ENCODE measurements around the gene MAEA.
A peak's percentile ranks its signal among the peaks of the same experiment; 100 is the strongest.
"Not testable (repeated sequence)": the region's sequence is repeated elsewhere in the genome, so short reads cannot be mapped to it uniquely, and the experiment has no call there.

Gene MAEA

DNA sequence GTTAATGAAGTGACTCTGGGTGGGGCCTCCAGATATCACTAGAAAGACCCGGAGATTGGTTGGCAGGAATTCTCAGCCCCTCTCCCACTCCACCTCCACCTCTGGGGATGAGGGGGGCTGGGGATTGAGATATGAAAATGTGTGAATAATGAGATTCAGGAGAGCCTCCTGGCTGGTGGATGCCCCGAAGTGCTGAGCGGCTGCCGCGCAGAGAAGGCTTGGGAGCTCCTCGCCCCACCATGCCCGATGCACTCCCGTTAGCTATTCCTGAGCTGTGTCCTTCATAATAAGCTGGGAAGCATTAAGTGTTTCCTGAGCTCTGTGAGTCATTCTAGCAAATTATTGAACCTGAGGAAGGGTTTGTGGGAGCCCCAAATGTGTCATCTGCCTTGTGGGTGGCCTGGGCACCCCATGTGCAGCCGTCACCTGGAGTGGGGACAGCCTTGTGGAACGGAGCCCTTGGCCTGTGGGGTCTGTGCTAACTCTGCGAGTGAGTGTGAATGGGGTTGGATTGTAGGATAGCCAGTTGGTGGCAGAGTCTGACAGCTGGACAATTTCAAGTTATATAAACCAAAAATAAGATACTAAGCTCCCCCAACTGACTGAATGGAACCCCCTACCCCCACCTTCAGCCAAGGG is 4.4 kb upstream of the MAEA start:
- DNase-seq, result no peak

DNA sequence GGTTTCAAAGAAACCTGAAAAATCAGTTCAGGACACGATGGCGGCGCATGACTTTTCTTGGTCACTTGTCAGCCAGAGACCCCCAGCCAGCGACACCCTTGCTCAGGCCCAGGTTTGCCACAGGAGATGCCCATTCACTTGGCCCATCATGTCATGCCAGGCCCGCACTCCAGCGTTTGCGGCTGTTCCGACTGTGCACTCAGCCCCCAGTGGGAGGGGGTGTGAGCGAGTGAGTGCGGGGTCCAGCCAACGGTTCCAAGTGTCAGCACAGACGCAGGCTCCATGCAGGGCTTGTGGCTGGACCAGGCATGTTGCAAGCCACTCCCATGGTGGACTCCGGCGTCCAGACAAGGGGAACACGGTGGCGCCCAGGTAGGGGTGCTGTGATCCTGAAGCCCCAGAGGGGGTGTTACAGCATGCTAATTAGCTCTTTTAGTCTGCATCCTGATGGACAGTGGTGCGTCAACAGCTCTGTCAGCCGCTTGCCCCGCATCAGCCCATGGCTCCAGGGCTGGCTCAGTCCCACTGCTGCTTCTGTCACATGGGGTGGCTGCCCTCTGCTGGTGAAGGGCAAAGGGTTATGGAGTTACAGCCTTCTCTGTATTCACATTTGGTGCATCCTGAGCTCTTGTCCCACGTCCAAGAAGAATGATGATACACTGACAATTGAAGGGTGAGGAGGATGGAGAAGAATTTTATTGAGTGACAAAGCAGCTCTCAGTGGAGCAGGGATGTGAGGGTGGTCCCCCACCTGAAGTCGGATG is 3.7 kb upstream of the MAEA start:
- no peak for DNase-seq

DNA sequence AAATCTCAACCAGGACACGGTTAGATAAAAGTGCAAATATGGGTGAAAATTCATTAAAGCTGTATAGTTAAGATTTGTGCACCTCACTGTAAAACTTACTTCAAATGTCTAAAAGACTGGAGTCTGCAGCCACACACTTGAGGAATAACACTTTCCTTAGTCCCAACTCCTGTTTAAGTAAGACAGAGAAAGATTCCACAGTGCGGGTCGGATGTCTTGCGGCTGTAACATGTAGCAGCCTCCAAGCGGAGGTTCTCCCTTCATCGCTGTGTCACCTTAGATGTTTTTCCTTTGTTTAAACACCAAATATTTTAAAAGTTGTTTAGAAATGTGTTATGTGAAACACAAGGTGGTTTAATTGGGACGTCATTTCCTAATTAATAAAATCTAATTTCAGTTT is 905 bp upstream of the MAEA start:
- no peak for DNase-seq

DNA sequence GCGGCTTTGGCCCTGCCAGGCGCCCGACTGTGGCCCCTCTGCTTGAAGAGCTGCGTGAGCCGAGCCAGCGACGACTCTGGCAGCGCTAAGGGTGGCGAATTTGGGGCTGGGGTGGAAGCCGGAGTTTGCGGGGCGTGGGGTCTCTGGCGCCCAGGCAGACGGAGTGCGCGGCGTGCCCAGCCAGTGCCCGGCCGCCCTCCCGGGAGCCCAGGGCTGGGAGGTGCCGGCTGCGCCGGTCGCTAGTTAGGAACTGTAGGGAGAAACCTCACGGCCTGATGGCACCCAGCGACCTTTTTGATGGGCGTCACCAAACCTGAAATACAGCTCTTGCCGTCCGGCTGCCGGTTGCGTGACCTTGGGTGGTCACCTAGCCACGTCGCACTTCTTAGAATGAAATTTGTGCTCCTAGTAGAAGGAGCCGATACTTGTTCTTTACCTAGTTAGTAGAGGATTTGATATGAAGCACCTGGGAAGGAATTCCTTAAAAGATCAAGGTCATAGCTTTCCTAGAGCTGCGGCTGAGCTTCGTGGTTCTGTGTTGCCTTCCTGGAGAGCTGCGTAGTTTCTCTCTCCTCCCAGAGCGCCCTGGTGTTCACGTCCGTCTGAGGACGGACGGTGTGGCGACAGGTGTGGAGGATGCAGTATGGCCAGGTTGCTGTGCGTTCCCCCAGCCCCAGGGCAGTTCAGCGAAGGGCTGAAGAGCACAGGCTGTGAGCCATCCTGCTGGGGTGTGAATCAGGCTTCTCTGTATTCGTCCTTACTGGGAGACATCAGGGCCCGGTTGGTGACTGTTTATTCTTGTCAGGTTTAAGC is 680 bp downstream of the MAEA start:
- no peak for DNase-seq

DNA sequence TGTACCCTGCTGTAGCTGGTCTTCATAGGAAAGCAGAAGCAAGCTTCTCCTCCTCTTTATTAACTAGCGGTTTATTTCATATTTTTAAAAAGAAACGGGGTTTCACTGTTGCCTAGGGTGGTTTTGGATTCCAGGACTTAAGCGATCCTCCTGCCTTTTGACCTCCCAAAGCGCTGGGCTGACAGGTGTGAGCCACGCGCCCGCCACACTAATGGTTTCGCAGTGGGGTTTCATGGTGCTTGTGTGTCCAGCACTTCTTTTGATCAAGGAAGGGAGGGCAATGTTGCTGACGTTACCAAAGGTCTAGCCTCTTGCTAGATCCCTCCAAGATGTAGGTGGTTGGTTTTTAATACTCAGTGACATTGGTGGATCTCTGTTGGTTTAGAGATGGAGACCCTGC is 1.4 kb downstream of the MAEA start:
- no peak for DNase-seq

DNA sequence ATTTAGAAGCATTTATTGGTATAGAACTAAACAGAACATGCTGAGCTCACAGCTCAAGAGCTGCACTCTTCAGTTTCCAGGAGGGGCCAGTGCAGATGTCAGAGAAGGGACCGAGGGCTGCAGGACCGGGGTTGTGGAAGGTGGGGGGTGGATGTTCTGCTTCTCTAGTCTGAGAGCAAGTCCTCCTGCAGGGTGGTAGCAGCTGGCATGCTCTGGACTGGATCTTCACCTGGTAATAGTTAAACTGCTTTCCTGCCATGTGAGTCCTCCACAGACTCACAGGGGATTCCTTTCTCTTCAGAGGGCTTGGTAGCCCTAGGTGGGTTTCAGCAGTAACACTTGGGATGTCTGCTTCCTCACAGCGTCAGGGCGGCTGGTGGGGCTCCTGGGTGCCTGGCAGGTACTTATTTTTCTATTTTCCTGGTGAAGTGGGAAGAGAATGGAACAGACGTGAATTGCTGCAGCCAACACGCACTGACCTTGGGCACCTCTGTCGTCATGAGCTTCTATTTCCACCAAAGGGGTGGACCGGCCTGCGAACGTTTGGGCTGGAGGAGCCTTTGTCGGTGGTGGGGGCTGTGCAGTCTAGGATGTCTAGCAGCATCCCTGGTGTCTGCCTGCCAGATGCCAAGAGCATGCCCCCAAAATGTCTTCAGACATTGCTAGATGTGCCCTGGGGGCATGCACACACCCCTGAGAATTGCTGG is 2.5 kb downstream of the MAEA start:
- DNase-seq, result no peak

DNA sequence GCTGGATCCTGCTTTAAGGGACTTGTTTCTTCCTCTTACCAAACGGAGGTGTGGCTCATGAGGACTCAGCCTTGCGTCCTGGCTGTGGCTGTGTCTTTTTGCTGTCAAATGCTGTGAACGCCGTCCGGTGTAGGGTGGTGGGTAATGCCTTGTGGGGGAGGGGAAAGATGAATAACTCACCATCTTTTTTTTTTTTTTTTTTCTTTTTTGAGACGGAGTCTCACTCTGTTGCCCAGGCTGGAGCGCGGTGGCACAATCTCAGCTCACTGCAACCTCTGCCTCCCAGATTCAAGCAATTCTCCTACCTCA is 3.0 kb downstream of the MAEA start:
- DNase-seq, result not testable (repeated sequence)

DNA sequence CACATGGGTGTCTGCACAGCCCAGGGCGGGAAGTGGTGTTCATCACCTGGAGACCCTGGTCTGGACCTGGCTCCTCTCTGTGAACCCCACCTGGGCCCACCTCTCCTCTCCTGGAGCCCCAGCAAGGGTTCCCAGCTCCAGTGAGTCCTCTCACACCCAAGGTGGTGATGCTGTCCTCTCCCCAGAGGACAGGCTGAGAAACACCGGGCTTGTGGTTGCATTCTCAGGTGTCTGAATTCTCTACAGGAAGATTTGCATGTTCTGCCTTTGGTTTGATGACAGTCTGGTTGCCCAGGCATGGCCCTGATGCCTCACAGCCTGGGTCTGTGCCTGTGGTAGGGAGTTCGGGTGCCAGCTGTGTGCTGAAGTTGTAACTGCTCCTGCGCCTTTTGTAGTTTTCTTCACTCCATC is 3.8 kb downstream of the MAEA start:
- no peak for DNase-seq

DNA sequence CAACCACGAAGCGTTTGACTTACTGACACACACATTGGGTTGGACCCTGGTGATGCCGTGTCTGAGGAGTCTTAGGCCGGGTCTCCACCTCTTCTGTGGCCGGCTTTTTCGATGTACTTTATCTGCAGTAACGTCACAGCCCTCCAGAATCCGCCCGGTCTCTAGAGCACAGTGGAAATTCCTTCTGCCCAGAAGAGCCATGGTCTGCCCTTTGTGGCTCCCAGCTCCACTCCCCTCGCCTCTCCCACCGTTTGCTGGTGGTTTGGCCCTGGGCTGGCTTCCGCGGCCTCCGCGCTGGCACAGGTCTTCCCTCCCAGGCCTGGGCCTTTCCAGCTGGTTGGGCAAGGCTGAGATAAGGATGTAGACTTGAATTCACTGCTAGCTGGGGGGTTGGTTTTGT is 4.3 kb downstream of the MAEA start:
- DNase-seq, result no peak

DNA sequence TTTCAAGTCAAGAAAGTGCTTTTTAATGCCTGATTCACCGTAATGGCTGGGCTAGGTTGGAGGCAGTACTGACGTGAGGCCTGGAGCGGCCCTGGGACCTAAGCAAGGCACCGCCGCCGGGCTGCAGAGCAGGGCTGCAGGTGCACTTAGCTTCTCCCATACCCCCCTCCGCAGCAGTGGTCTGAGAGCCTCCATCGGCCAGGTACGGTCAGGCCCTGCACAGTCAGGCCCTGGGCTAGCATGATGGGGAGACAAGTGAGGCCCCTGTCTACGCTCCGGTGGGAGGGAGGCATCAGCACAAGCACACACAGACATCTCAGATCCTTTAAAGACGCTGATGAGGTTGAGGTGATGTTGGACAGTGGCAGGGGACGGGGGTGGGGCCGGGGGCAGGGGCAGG is 4.7 kb downstream of the MAEA start:
- no peak for DNase-seq

DNA sequence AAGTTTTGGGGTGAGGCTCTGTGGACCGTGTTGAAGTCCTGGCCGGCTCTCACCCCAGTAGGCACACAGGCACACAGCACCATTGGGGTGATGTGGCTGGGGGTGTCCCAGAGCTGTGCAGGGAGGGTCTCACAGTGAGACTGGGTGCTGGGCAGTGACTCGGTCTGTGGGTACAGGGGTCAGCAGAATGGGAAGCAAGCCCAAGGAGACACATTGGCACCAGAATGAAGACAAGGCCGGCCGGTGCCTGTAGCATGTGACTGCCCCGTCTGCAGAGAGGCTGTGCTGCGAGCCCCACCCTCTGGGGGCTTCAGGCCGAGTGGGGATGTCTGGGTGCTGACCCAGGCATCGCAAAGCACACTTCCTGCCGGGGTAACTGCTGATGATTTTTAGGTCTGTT is 5.2 kb downstream of the MAEA start:
- DNase-seq, result no peak

DNA sequence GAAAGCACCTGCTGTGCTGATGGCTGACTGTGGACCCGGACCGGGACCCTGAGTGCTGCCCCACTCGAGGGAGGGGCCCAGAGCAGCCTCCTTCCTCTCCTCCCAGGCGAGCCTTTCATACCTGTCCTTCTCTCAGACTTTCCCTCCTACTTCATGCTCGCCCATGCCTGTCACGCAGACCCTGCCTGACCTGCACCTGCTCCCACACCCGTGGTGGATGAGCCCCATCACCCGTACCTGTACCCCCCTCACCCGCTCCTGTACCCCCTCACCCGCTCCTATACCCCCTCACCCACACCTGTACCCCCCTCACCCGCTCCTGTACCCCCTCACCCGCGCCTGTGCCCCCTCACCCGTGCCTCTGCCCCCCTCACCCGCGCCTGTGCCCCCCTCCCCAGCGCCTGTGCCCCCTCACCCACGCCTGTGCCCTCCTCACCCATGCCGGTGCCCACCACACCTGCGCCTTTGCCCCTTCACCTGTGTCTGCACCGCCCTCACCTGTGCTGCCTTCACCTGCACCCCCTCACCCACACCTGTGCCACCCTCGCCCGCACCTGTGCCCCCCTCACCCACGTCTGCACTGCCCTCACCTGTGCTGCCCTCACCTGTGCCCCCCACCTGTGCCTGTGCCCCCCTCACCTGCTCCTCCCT is 5.8 kb downstream of the MAEA start:
- no peak for DNase-seq

DNA sequence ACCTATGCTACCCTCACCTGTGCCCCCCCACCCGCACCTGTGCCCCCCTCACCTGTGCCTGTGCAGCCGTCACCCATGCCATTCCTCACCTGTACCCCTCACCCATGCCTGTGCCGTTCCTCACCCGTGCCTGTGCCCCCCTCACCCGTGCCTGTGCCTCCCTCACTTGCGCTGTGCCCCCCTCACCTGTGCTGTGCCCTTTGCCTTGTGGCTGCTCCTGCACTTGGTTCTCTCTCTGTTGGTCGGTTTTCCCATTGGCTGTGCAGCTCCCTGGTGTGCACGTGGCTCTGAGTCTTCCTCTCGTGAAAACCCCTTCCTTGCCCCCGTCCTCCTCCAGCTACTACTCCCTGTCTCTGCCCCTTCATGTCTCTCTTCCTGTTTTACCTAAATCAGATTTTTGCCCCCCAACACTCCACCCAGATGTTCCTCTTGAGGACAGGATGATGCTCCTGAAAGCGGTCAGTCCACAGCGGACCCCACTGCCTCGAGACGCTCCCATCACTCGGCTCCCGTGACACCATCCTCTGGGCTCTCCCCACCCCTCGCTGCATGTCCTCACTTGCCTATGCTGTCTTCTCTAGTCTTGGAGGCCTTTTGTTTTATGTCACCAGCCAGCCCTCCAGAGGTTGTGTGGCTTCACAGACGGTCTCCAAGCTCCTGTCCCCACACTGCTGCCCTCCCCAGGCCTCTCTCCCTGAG is 6.8 kb downstream of the MAEA start:
- no peak for DNase-seq

DNA sequence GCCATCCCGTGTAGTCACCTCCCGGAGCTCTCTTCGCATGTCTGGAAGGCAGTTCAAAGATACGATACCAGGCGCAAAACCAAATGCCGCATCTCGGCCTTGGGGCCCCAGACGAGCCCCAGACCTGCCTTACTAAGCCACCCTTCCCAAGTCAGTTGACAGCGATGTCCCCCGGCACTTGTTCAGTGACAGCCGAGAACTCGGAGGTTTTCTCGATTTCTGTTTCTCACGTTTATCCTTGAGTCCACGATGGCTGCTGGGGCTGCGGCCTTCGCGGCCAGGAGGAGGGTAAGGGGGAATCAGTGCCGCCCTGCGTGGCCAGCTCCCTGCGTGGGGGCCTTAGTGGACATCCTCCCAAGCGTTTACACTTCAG is 7.3 kb downstream of the MAEA start:
- DNase-seq, result no peak

DNA sequence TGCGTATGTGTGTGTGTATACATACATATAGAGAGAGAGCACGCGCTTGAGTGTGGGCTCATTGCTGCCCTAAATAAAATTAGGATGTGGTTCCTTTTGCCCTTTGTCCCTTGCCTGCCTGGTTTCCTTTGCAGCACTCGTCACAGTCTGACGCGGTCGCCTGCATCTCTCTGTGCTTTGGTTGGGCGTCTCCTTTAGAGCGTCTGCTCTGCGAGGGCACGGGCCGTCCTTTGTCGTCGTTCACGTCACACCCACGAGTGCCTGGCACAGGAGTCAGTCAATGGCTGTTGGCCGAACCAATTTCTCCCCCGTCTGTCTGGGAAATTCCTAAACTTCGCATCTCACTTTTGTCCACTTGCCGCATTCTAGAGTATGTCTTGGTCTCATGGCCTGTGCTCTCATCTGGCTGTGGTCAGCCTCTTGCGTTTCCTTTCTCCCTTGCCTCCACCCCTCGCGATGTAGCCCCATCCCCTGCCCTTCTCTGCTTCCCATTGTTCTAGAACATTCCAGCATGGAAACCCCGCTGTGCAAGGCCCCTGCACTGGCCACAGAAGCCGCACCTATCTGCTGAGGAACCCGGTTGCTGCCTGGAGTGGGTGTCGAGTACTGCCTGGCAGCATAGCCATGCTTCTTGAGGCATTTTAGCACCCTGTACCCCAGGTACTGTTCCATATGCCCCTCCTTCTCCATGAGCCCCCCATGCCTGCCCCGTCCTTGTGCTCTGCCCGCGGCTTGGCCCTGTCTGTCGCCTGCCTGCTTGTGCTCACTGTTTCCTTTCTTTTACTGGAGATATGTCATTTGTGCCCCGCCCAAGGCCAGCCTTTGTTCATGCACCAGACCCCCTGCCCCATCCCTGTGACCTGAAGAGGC is 8.0 kb downstream of the MAEA start:
- DNase-seq, result no peak

DNA sequence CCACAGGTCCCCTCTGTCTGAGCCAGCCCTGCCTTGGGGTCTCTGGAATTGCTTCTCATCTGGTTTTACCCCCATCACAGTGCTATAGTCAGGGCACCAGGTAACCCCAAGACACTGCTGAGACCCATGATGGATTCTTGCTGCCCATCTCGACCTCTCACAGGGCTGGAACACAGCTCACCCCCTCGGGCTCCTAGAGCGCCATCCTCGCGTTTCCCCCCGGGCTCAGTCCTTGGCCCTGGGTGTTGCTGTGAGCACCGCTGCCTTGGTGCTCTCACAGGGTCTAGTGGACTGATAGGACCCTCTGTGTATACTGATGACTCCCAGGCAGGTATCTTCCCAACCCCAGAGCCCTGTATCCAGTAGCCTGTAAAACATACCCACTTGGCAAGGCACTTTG is 8.8 kb downstream of the MAEA start:
- no peak for DNase-seq

DNA sequence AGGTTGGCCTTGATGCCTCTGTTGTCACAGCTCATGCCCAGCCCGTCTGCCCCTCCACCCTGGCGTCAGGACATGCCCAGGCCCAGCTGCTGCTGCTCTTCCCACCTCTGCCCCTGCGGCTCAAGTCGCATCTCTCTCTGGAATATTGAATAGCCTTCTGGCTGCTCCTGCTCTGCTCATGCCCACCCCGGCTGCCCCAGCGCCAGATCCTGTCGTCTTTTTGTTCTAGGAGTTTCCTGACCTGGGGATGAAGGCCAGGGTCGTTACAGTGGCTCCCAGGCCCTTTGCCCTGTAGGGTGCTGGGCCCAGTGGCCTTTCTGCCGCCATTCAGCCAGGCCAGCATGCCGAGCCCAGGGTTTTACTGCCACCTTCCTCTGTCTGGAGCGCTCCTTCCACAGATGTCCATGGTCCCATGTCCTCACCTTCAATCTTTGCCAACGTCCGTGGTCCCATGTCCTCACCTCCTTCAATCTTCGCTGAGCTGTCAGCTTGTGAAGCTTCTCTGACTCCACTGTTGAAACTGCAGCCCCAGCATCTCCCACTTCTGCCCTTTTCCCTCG is 9.7 kb downstream of the MAEA start:
- DNase-seq, result no peak

DNA sequence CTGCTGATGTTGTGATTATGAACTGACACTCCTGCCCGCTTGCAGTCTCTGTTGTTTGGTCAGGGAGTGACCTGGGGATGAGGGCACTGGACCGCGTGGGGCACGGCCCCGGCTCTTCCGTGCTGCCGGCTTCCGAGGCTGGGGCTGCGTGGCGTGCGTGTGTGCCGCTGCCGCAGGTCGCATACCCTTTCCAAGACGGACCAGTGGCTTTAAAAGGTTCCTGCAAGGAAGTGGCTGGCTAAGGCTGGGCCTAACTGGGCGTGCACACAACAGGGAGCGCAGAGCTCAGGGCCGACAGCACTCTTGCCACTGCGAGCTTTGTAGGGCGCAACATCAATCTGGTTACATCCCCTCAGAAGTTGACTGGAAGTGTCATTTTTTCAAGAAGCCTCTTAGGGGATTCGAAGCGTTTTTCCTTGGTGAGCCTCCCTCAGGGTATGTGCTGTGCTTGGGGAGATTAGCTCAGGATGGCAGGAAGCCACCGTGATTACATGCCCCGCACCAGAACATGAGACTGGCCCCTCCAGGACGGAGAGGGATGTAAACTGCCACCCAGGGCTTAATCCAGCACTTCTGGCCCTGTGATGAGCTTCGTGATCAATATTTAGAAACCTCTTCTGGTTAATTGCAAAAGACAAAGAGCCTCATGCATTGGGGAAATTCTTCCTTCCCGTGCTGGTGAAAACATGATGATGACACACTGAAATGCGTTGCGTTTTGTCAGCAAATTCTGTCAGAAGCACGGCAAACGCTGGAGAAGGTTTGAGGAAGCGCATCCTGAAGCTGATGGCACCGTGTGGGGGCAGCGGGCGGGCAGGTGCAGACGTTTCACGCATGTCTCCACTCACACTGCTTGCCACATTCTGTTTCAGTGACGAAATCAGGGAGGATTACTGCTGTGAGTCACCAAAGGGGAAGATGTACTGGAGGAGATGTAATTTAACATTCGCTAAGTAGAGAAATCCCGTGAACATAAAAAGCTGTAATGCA is 11.1 kb downstream of the MAEA start:
- no peak for DNase-seq

DNA sequence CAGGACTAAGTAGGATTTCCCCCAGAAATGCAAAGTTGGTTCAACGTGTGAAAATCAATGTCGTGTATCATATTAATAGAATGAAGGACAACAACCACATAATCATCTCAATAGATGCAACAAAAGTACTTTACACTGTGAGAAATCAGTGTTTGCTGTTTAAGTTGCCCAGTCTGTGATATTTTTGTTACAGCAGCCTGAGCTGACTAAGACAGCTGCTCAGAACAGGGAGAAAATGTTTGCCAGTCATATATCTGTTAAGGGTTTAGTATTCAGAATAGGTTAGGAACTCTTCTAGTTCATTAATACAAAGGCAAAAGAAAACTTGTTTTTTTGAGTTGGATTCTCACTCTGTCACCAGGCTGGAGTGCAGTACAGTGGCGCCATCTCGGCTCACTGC is 12.5 kb downstream of the MAEA start:
- DNase-seq, result no peak

DNA sequence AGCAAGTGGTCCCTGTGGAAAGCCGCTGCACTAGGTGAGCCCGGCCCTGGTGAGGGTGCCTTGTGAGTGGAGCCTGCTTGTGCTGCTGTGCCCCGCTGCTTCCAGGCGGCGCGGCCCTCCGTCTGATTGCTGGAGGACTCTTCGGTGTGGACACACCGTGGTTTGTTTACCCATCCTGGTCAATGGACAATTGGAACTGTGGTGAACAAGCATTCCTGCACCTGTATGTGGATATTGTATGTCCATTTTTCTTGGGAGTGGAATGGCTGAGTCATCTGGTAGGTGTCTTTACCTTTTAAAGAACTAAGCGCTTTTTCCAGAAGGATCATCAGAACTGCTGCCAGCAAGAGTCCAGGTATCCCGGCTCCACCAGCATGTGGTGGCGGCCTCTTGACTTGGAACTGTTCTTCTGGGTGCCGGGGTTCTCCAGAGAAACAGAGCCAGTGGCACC is 15.6 kb downstream of the MAEA start:
- DNase-seq, result peak; percentile 51
